Measurements from ENCODE around the gene AGBL1. TPM values are rescaled to one million over a fixed set of nuclear protein-coding genes. Genes with fewer than 3 reads are reported as not detected.

Gene AGBL1
- total RNA-seq, 4 donors from 2014 or later = 0.32 to 0.40 TPM; not detected in 2

DNA sequence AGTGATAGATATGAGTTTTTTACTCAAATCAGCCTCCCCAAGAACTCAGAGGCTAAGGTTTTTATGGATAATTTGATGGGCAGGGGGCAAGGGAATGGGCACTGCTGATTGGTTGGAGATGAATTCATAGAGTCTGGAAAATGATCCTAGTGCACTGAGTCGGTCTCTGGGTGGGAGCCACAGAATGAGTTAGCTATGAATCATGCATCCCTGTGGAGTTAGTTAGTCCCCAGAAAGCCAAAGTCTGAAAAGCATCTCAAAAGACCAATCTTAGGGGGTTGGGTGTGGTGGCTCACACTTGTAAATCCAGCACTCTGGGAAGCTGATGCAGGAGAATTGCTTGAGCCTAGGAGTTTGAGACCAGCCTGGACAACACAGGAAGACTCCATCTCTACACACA is 516.1 kb downstream of the AGBL1 start:
- no peak for DNase-seq
- intact Hi-C loops (cut with DNase I; ENCODE audit: low total_unique reads) = no loop called here
- 72% methylated on average over 1 of the region's 1 CpG; no CpG with 5 or more reads in 1 of the 2 donors for WGBS, 2 donors (ENCODE audit: low coverage in 1 of 2)

DNA sequence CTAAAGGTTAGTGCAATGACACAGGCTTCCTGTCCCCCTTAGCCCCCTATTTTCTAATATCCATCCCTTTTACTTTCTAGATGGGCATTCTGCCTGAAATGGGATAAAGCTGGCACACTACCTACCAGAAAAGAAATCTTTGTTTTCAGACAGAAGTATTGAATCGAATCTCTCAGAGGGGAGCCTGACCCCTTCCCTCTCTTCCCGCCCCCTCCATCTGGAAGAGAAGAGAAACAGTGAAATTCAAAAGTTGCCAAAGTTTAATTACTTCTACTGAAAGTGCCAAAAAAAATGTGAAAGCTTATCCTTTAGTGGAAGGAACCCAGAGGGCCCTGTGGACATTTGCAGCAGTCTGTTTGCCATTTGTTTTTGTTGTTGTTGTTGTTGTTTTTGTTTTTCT is 523.8 kb downstream of the AGBL1 start:
- no peak for DNase-seq
- Histone ChIP-seq H3K4me1 (no peaks in the 10 kb centered on the region), H3K36me3 (no peaks in the 10 kb centered on the region), H3K9me3 (no peaks in the 10 kb centered on the region), H3K4me3 (no peak overlapping the region), H3K27me3 (peaks cover 9% of the 10 kb centered on the region), H3K27ac (no peak overlapping the region)
- intact Hi-C loops (cut with DNase I; ENCODE audit: low total_unique reads) = no loop called here
- no peak for TF ChIP-seq POLR2A (IDR thresholded peaks at IDR 0.05)
- TF ChIP-seq, protein P1, sequence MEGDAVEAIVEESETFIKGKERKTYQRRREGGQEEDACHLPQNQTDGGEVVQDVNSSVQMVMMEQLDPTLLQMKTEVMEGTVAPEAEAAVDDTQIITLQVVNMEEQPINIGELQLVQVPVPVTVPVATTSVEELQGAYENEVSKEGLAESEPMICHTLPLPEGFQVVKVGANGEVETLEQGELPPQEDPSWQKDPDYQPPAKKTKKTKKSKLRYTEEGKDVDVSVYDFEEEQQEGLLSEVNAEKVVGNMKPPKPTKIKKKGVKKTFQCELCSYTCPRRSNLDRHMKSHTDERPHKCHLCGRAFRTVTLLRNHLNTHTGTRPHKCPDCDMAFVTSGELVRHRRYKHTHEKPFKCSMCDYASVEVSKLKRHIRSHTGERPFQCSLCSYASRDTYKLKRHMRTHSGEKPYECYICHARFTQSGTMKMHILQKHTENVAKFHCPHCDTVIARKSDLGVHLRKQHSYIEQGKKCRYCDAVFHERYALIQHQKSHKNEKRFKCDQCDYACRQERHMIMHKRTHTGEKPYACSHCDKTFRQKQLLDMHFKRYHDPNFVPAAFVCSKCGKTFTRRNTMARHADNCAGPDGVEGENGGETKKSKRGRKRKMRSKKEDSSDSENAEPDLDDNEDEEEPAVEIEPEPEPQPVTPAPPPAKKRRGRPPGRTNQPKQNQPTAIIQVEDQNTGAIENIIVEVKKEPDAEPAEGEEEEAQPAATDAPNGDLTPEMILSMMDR (IDR thresholded peaks at IDR 0.05) = no peak
- no peak for TF ChIP-seq POLR2AphosphoS5 (IDR thresholded peaks at IDR 0.05)
- TF ChIP-seq EP300 (IDR thresholded peaks at IDR 0.05; ENCODE audit: low read depth) = no peak
- 59 to 72% methylated on average over 2 of the region's 2 CpGs for WGBS, 2 donors (ENCODE audit: low coverage in 1 of 2)
- in situ Hi-C loops (cut with MboI; ENCODE audit: low pct_ligation_motif_present in 1 of 4, low pct_unique_long_range_greater_than_20kb in 1 of 4, low sequenced_read_pairs in 3 of 4) = loop anchor here in 1 of 4 donors (25.0 kb wide), 1 partner anchor 741 kb away; no protein-coding TSS in a partner anchor

More for the DNA sequence above, 516.1 kb downstream of the AGBL1 start:
- Histone ChIP-seq H3K9me3 (no peaks in the 10 kb centered on the region), H3K36me3 (no peaks in the 10 kb centered on the region), H3K4me3 (no peak overlapping the region), H3K4me1 (peaks cover 0 to 3% (median 0%) of the 10 kb centered on the region in 4 donors), H3K27me3 (peaks cover 1% of the 10 kb centered on the region), H3K27ac (no peak overlapping the region)
- no peak for TF ChIP-seq EP300 (IDR thresholded peaks at IDR 0.05; ENCODE audit: low read depth)
- TF ChIP-seq POLR2A (IDR thresholded peaks at IDR 0.05) = no peak
- TF ChIP-seq POLR2AphosphoS5 (IDR thresholded peaks at IDR 0.05) = no peak
- TF ChIP-seq, protein P1 (IDR thresholded peaks at IDR 0.05) = no peak
- in situ Hi-C loops (cut with MboI; ENCODE audit: low pct_ligation_motif_present in 1 of 4, low pct_unique_long_range_greater_than_20kb in 1 of 4, low sequenced_read_pairs in 3 of 4) = no loop called here

DNA sequence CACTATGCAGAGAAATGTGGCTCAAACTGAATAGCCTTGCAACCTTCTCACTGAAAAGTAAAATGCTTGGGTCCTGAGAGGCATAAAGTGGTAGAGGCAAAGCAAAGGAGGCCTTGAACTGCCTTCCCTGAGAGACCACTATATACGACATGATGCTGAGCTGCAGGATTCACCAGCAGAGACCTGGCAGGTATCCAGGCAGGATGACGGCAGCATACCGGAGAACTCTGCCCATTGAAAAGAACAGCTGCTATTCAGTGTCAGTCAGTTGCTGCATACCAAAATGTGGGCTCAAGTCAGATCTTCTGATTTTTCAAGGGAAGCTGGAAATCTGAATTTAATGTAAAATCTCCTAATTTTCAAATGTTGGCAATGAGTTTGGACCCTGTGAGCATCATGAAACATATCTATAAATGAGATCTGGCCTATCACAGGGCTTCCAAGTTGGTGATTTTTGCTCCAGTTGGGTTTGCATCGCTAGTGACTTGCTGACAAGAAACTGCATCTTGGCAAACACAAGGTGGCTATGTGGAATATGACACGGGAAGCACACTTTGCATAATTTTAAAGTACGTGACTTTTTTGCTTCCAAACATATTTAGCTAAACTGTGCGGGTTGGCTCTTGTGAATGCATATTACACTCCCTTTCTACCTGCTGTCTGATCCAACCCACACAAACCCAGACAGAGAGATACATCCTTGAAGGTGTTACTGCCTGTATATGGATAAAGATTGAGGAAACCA is 529.0 kb downstream of the AGBL1 start:
- DNase-seq = no peak
- 60 to 74% methylated on average over 2 to 7 of the region's 7 CpGs for WGBS, 2 donors (ENCODE audit: low coverage in 1 of 2)
- Histone ChIP-seq H3K4me1 (peaks cover 0 to 9% (median 2%) of the 10 kb centered on the region in 4 donors), H3K27me3 (no peaks in the 10 kb centered on the region), H3K36me3 (no peaks in the 10 kb centered on the region), H3K27ac (no peak overlapping the region), H3K9me3 (no peaks in the 10 kb centered on the region), H3K4me3 (no peak overlapping the region)
- TF ChIP-seq EP300 (IDR thresholded peaks at IDR 0.05; ENCODE audit: low read depth) (no peak), POLR2AphosphoS5 (IDR thresholded peaks at IDR 0.05) (no peak)
- TF ChIP-seq, protein P1 (IDR thresholded peaks at IDR 0.05) = no peak
- intact Hi-C loops (cut with DNase I; ENCODE audit: low total_unique reads) = no loop called here
- in situ Hi-C loops (cut with MboI; ENCODE audit: low pct_ligation_motif_present in 1 of 4, low pct_unique_long_range_greater_than_20kb in 1 of 4, low sequenced_read_pairs in 3 of 4) = loop anchor here in 1 of 4 donors (25.0 kb wide), 1 partner anchor 746 kb away; no protein-coding TSS in a partner anchor

DNA sequence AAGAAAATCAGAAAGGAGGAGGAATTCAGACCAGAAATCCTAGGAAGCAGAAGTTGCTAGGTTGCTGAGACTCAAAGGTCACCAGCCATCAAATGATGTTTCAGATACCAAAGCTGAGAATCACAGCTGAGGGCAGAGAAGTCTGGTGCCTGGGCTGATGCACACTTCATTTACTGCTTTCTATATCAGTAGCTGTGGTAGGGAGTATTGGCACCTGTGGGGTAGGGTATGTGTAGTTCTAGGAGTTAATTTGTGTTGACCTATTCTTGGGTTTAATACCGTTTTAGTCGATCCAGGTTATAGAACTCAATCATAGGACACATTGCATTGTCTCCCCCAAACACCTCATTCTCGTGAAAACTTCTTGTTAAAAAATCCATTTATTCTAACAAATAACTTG is 529.6 kb downstream of the AGBL1 start:
- DNase-seq = no peak
- in situ Hi-C loops (cut with MboI; ENCODE audit: low pct_ligation_motif_present in 1 of 4, low pct_unique_long_range_greater_than_20kb in 1 of 4, low sequenced_read_pairs in 3 of 4) = loop anchor here in 1 of 4 donors (25.0 kb wide), 1 partner anchor 747 kb away; no protein-coding TSS in a partner anchor
- H3K36me3 ChIP-seq = no peaks in the 10 kb centered on the region

More for the DNA sequence above, 529.6 kb downstream of the AGBL1 start:
- intact Hi-C loops (cut with DNase I; ENCODE audit: low total_unique reads) = no loop called here
- 71 to 89% methylated on average over 3 of the region's 3 CpGs for WGBS, 2 donors (ENCODE audit: low coverage in 1 of 2)
- Histone ChIP-seq H3K27me3 (no peaks in the 10 kb centered on the region), H3K9me3 (no peaks in the 10 kb centered on the region), H3K4me1 (peaks cover 0 to 9% (median 2%) of the 10 kb centered on the region in 4 donors), H3K4me3 (no peak overlapping the region), H3K27ac (no peak overlapping the region)
- TF ChIP-seq, protein P1 (IDR thresholded peaks at IDR 0.05) = no peak
- TF ChIP-seq EP300 (IDR thresholded peaks at IDR 0.05; ENCODE audit: low read depth) = no peak
- TF ChIP-seq POLR2AphosphoS5 (IDR thresholded peaks at IDR 0.05) = no peak
- TF ChIP-seq POLR2A (IDR thresholded peaks at IDR 0.05) = no peak

Measured in transverse colon (tissue), 4 donors.